Erythroblast (primary cell): ENCODE data around the gene HDAC5.

Experiments used
- GATA1 ChIP-seq: IDR thresholded peaks from 2 replicates; pipeline ENCODE4 v1.6.1; 2011; ENCODE audit warnings: low read depth, mild to moderate bottlenecking, control low read depth, low read length, moderate library complexity
- POLR2A ChIP-seq: IDR thresholded peaks from 2 replicates; pipeline ENCODE4 v1.6.1; 2011; ENCODE audit warnings: mild to moderate bottlenecking, low read length

DNA sequence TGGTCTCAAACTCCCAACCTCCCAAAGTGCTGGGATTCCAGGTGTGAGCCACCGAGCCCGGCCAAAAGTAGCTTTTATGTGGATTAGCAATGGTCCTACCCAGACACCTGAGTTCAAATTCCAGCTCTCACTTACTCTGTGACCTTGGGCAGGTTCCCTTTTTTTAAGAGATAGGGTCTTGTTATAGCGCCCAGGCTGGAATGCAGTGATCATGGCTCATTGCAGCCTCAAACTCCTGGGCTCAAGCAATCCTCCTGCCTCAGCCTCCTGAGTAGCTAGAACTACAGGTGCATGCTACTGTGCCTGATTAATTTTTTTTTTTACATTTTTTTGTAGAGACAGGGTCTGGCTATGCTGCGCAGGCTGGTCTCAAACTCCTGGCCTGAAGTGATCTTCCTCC lies 16.6 kb downstream of the HDAC5 start:
- TF ChIP-seq POLR2A (no peak), GATA1 (no peak)
